ENCODE measurements around the gene MGLL. TPM values are rescaled to one million over a fixed set of nuclear protein-coding genes. Genes with fewer than 3 reads are reported as not detected.

Gene MGLL
- total and polyA plus RNA-seq, 8 donors = 10.5 to 118 (median 37.9) TPM

GRCh38 chr3:127775398-127776109, 46.8 kb downstream of the MGLL start:
- H3K9me3 ChIP-seq = no peaks in the 10 kb centered on the region
- intact Hi-C loops (cut with DNase I; ENCODE audit: low total_unique reads) = no loop called here
- H3K36me3 ChIP-seq = peaks cover 0 to 5% (median 2%) of the 10 kb centered on the region in 4 donors
- no peak overlapping the region for H3K4me3 ChIP-seq
- H3K27ac ChIP-seq = peak overlapping the region; percentile 28 to 76 (median 59)
- TF ChIP-seq CTCF (IDR thresholded peaks at IDR 0.05) (no peak), EP300 (IDR thresholded peaks at IDR 0.05) (no peak), POLR2AphosphoS5 (IDR thresholded peaks at IDR 0.05) (no peak), POLR2A (IDR thresholded peaks at IDR 0.05) (no peak)
- DNase-seq = peak in 1 of 2 donors; percentile 59
- WGBS, 5 donors = 42 to 55% (median 44%) methylated on average over 17 of the region's 17 CpGs
- peaks cover 12 to 46% (median 25%) of the 10 kb centered on the region in 4 donors for H3K4me1 ChIP-seq
- no peaks in the 10 kb centered on the region for H3K27me3 ChIP-seq

GRCh38 chr3:127774647-127775046, 47.7 kb downstream of the MGLL start:
- Histone ChIP-seq H3K4me1 (peaks cover 10 to 40% (median 19%) of the 10 kb centered on the region in 4 donors), H3K4me3 (no peak overlapping the region), H3K27me3 (no peaks in the 10 kb centered on the region), H3K9me3 (no peaks in the 10 kb centered on the region), H3K36me3 (peaks cover 0 to 5% (median 2%) of the 10 kb centered on the region in 4 donors), H3K27ac (peak overlapping the region in 3 of 5 donors; percentile 59 to 76 (median 74))
- intact Hi-C loops (cut with DNase I; ENCODE audit: low total_unique reads) = no loop called here
- 66 to 80% (median 74%) methylated on average over 6 of the region's 6 CpGs for WGBS, 5 donors
- no peak for DNase-seq
- TF ChIP-seq POLR2AphosphoS5 (IDR thresholded peaks at IDR 0.05) (no peak), EP300 (IDR thresholded peaks at IDR 0.05) (no peak), POLR2A (IDR thresholded peaks at IDR 0.05) (no peak), CTCF (IDR thresholded peaks at IDR 0.05) (no peak)

- no peak for TF ChIP-seq CTCF (IDR thresholded peaks at IDR 0.05)
- no peak for TF ChIP-seq EP300 (IDR thresholded peaks at IDR 0.05)
- TF ChIP-seq POLR2A (IDR thresholded peaks at IDR 0.05) = no peak
- no peak for TF ChIP-seq POLR2AphosphoS5 (IDR thresholded peaks at IDR 0.05)
- no peaks in the 10 kb centered on the region for H3K9me3 ChIP-seq
- H3K4me1 ChIP-seq = peaks cover 12 to 40% (median 18%) of the 10 kb centered on the region in 4 donors
- no peak overlapping the region for H3K27ac ChIP-seq
- no peaks in the 10 kb centered on the region for H3K27me3 ChIP-seq
- 87 to 90% (median 89%) methylated on average over 8 of the region's 8 CpGs for WGBS, 5 donors
- no peak overlapping the region for H3K4me3 ChIP-seq
- intact Hi-C loops (cut with DNase I; ENCODE audit: low total_unique reads) = no loop called here
- no peak for DNase-seq
- H3K36me3 ChIP-seq = peaks cover 0 to 5% (median 2%) of the 10 kb centered on the region in 4 donors
Observed at GRCh38 chr3:127773752-127774395, 48.4 kb downstream of the MGLL start.

- Histone ChIP-seq H3K4me3 (no peak overlapping the region), H3K27ac (no peak overlapping the region), H3K36me3 (peaks cover 0 to 5% (median under 1%) of the 10 kb centered on the region in 4 donors), H3K4me1 (peaks cover 13 to 47% (median 19%) of the 10 kb centered on the region in 4 donors), H3K27me3 (no peaks in the 10 kb centered on the region), H3K9me3 (peaks cover 0 to 6% (median 5%) of the 10 kb centered on the region in 4 donors)
- no peak for DNase-seq
- TF ChIP-seq EP300 (IDR thresholded peaks at IDR 0.05) = no peak
- no peak for TF ChIP-seq POLR2A (IDR thresholded peaks at IDR 0.05)
- no peak for TF ChIP-seq POLR2AphosphoS5 (IDR thresholded peaks at IDR 0.05)
- TF ChIP-seq CTCF (IDR thresholded peaks at IDR 0.05) = no peak
- intact Hi-C loops (cut with DNase I; ENCODE audit: low total_unique reads) = no loop called here
- 87 to 96% (median 90%) methylated on average over 9 to 12 of the region's 12 CpGs for WGBS, 5 donors
Observed at GRCh38 chr3:127772827-127773751, 49.2 kb downstream of the MGLL start.
